Ecto neural progenitor cell (in vitro differentiated cells): Measurements from ENCODE around the gene CELF4.

Source experiments
- DNase-seq: peaks from one replicate; pipeline ENCODE4 v3.0.0-alpha.2; 2018; ENCODE audit warnings: low spot score

The CELF4 gene

GRCh38 chr18:37546651-37547050 is 18.9 kb downstream of the CELF4 start:
- no peak for DNase-seq

GRCh38 chr18:37546272-37546537 is 19.4 kb downstream of the CELF4 start:
- no peak for DNase-seq

DNA sequence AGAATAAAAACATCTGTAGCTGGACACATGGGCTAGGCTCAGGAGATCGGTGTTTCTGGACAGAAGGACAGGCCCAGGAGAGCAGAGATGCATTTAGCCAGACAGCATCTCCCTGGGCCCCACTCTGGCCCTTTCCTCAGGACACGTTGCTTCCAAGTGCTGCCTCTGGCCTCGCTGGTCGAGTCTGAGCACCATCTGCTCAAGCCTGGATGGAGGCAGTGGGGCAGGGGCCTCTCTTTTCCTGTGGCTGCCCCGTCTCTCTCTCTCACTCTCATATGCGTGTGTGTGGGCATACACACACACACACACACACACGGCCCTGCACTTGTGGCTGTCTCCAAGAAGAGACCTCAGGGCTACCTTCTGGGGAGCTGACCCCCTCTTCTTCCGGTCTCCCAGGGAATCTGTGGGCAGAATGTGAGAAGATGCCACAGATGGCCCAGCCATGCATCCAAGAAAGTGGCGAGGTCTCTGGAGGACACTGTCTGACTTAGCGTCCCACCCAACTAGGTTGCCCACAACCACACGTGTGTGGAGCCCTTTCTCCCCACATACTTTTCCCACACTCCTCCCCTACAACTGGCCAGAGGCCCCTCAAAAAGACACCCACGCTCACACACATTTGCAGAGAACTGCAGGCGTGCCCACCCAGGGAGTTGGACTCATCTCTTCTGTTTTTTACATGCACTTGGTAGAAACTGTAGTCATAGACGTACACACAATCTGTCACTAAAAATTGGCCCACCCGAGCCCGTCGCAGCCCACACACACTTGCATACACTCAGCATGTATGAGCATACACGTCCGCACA is 19.9 kb downstream of the CELF4 start:
- no peak for DNase-seq

- DNase-seq, result no peak
Measured at GRCh38 chr18:37544713-37545112, 20.9 kb downstream of the CELF4 start.

- no peak for DNase-seq
Measured at GRCh38 chr18:37544217-37544616, 21.4 kb downstream of the CELF4 start.

- no peak for DNase-seq
Measured at GRCh38 chr18:37543321-37543720, 22.3 kb downstream of the CELF4 start.

GRCh38 chr18:37541517-37541916 is 24.1 kb downstream of the CELF4 start:
- no peak for DNase-seq

- no peak for DNase-seq
Measured at GRCh38 chr18:37540424-37541138, 25.0 kb downstream of the CELF4 start.

GRCh38 chr18:37539236-37539635 is 26.4 kb downstream of the CELF4 start:
- DNase-seq, result no peak

DNA sequence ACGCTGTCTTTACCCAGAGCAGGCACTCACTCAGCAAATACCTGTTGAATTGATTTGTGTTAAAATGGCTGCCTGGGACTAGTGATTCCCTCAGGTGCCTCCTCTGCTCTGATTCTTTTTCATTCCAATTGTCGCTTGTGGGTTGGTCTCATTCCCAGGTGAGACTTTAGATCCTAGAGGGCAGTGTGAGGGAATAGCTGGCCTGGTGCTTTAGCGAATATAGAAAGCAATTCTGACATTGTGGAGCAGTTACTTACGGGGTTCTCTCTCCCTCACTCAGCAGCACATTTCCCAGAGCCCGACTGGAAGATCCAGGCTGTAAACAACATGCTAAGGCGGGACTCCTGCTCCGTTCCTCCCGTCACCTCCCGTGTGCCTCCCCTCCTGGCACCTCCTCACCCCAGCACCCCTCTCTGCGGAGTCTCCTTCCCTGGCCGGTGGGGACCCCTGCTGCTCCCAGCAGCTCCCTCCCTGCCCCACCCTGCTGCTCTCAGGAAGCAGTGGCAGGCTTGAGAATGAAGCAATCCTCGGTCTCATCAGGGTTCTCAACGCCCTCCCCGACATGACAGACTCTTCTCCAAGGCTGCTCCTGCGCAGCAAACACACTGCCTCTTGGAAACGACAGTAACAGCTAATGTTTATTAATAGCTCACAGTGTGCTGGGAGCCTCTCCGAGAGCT is 26.9 kb downstream of the CELF4 start:
- no peak for DNase-seq

GRCh38 chr18:37537868-37538525 is 27.6 kb downstream of the CELF4 start:
- peak; percentile 91 for DNase-seq

- DNase-seq, result no peak
Measured at GRCh38 chr18:37536656-37537055, 28.9 kb downstream of the CELF4 start.

GRCh38 chr18:37535968-37536367 is 29.6 kb downstream of the CELF4 start:
- no peak for DNase-seq

- no peak for DNase-seq
Measured at GRCh38 chr18:37534627-37535026, 31.0 kb downstream of the CELF4 start.

DNA sequence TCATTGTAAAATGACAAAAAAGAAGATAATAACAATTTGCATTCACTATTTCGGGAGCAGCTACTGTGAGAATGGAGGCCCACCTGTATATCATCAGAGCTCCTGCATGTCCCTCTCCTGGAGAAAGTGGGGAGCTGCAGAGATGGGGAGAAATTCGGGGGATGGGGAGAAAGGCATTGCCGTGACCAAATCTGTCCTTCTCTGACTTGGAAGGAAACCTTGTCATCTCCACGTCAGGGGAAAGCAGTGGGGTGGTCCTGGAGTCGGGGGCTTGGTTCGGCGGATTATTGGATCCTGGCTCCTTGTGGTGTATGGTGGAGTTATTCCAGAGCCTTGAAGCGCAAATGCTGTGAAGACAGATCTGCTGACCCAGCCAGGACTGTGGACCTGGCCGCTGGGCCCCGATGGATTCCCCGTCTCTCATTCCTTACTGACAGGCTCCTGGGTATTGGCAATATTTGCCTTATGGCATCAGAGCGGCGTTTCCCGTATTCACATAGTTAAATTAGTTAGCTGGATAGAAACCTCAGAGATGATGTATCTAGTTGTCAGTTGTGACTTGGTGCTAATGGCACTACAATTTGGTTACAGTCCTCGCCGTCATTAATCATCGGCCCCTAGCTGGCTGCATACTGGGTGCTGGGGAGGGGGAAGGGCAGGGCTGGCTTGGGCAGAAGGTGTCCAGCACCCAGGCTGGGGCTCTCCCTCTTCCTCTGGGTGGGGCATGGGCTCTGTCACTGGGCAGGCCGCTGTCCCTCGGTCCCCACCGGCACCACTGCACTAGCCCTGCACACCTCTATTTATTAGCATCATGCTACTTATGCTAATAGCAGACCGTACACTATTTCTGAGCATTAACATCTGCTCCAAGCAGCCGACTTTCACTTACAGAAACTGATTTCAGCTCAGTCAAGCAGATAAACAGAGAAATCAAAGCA is 31.7 kb downstream of the CELF4 start:
- DNase-seq, result no peak

GRCh38 chr18:37532917-37533316 is 32.7 kb downstream of the CELF4 start:
- DNase-seq, result no peak

- no peak for DNase-seq
Measured at GRCh38 chr18:37529863-37530262, 35.7 kb downstream of the CELF4 start.

DNA sequence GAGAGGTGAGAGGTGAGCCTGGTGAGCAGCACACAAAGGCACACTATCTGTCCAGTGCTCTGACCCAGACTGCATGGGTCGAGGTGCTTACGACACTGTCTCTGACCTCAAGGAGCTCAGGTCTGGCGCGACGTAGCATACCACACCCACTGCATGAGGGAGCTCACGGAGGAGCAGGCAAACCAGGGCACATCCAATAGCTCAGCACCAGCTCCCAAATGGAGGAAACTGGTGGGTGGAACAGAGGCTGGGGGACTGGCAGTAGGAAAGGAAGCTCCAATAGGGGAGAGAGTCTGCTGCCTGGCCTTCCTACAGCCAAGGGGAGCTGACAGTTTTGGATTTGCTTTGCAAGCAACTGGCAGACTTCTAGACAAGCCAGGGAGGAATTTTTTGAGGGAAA is 36.3 kb downstream of the CELF4 start:
- no peak for DNase-seq

DNA sequence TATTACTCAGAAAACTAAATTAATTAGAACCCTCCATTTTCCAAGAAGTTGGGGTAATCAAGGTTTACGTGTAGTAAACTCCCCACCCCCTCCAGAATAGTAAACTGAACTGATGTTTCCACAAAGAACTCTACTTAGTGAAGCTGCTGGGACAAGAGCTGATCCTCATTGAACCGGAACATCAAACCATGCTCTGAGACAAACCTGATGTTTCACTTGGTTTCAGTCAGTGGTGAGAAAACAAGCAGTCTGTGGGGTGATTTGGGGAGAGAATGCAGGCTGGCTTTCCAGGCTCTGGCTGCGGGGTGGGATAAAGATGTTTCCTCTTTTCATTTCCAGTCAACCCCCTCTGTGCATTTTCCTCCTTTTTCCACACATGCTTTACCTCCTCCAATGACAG is 38.2 kb downstream of the CELF4 start:
- DNase-seq, result no peak

DNA sequence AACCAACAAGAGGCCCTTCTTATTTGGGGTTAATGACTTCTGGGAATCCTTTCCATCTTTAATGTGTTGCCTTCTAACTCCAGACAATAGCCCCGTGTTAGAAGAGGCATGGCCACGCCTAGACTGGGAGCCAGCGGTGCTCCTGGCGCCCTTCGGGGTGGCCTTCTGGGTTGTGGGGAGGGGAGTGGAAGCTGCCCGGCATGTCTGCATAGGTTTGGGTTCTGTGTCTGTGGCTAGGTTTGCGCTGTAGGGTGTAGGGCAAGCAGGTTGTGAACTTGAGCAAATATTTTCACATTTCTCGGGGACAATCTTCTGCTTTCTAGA is 40.4 kb downstream of the CELF4 start:
- DNase-seq, result no peak

DNA sequence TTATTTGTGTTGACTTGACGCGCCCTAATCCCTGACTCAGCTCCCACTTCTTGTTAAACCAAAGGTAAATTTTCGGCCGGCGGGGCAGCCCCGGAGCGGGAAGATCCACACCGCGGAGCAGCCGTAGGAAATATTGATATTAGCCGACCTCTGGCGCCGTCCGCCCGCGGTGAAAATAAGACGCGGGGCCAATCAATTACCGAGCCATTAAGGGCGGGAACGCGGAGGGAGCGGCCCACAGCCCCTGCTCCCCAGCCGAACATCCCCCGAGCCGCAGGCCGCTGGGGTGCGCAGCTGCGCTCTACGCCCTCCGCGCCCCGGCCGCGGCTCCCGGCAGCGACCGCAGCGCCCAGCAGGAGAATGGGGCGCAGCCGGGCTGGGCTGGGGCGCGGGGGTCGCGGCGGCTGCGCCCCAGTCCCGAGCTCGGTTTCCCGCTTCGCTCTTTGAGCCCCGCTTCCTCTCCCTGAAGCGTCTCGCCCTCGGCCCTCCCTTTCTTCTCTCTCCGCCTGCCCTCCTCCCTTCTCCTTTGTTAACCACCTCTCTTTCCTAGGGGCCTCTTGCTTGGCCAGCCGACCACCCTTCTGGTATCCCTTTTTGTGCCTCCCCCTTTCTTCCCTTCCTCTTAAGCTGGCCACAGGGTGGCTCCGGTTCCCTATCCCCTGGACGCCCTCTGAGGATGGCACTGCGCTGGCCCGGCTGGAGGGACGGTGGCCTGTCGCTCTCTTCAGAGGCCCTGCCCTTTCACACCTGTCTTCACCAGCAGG is 40.9 kb downstream of the CELF4 start:
- peak; percentile 72 for DNase-seq
